Hippocampal formation (tissue), 2 donors: ENCODE data around the gene MOV10L1.

Source experiments
- DNase-seq, 2 donors: peaks; one replicate each; lab custom pipeline; 2025; lab: John Stamatoyannopoulos, UW

Gene MOV10L1

DNA sequence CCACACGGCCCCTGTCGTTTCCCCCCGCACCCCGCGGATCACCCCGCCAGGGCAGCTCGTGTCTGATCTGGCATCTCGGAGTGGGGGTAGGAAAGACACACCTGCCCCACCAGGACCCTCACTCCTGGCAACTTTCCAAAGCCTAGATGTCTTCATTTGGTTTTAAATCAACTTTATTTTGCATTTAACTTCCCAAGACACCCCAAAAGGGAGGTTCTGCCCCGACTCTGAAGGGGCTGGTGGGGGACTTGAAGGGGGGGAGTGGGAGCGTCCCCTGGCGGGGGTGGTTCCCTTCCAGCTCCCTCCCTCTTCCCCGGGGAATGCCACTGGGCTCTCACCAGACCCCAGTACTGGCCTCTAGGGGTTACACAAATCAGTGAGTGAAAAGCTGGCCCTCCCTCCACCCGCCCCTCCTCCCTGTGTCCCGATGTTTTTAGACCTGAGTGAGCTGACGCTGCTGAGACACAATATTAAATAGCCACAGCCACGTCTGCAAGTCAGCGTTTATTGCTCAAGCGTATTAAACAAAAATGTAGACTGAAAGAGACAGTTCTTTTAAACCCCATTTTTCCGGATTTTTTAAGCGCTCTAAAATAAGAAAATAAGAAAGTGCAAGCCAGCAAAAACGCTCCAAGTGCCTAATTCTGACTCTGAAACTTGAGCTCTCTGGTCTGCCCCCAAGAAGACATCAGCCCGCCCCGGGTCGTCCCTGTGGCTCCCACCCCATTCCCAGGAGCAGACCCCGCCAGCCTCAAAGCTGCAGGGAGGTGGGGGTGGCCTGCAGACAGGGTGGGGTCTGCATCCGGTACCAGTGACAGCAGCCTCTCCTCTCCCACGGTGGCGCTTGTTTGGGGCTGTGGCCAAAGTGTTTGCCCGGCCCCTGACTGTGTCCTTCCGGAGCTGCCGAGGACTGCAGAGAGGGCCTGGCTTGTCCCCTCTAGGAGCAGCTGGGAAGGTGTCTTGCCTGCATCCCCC, 30.6 kb upstream of the MOV10L1 start:
- no peak for DNase-seq

GRCh38 chr22:50059881-50060262, 29.9 kb upstream of the MOV10L1 start:
- no peak for DNase-seq

DNA sequence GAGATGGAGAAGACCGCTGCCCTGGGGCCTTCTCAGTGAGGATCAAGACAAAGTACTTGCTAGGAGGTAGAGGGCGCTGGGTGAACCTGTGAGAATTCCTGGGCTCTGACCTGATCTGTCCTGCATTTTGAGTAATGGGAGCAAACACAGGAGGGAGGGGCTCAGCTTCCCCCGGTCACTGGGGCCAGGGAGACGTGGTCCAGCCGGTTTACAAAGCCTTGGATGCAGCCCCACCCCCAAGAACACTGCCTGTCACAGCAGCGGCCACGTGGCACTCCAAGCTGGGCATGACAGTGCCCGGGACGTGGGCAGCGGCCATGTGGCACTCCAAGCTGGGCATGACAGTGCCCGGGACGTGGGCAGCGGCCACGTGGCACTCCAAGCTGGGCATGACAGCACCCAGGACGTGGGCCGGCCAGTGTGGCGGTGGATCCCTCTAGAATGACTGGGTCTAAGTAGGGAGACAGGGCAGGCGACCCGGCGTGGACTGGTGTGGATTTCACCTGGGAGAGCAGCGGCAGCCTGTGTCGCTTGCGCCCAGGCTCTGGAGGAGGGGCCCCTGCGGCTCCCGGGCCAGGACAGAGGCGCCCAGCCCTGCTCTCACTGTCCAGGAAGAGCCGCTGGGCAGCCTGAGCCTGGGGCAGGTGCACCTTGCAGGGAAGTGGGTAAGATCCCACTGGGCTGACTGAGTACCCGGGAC, 29.2 kb upstream of the MOV10L1 start:
- no peak for DNase-seq

- DNase-seq: no peak
Measured at GRCh38 chr22:50061141-50061823, 28.5 kb upstream of the MOV10L1 start.

- DNase-seq: no peak
Measured at GRCh38 chr22:50061824-50062355, 27.9 kb upstream of the MOV10L1 start.

- DNase-seq: no peak
Measured at GRCh38 chr22:50062509-50063135, 27.2 kb upstream of the MOV10L1 start.

DNA sequence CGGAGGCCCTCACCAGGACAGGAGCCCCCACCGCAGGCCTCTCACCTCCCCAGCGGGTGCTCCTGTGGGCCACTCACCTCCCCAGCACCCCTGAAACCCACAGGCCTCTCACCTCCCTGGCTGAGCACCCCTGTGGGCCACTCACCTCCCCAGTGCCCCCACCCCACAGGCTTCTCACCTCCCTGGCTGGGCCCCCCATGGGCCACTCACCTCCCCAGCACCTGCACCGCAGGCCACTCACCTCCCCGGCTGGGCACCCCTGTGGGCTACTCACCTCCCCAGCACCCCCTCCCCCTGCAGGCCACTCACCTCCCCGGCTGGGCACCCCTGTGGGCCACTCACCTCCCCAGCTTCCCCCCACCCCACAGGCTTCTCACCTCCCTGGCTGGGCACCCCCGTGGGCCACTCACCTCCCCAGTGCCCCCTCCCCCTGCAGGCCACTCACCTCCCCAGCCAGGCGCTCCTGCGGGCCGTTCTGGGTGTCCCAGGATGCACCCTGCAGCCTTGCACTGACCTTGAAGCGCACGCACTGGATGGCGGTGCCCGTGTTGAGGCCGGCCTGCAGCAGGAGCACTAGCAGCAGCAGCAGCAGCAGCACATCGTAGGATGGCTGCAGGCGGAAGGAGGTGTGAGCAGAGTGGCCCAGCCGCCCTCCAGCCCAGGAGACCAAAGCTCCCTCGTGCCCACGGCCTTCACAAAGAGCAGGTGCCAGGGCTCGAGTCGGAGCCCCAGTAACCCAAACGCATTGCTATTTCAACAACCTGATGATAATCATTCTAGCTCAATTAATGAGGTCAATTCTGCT, 26.0 kb upstream of the MOV10L1 start:
- no peak for DNase-seq

GRCh38 chr22:50064453-50064852, 25.4 kb upstream of the MOV10L1 start:
- DNase-seq: no peak

GRCh38 chr22:50067244-50067643, 22.6 kb upstream of the MOV10L1 start:
- DNase-seq: no peak

DNA sequence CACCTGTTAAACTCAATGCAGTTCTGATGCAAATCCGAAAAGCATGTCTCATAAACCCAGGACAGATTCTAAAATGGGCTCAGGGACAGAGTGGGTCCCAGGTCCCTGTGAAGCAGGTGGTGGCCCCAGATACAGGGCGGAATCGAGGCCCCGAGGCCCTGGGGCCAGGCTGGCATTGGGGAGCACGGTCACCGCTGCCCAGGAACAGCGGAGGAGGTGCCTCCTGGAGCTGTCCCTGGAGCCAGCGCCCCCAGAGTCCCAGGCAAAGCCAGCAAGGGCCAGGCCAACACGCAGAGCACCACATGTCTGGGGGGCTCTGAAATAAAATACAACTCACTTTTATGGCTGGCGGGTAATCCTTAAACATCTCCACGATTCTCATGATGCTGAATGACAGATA, 21.7 kb upstream of the MOV10L1 start:
- no peak for DNase-seq

GRCh38 chr22:50070366-50070765, 19.4 kb upstream of the MOV10L1 start:
- DNase-seq: no peak

- DNase-seq: no peak
Measured at GRCh38 chr22:50071432-50072166, 18.2 kb upstream of the MOV10L1 start.

- no peak for DNase-seq
Measured at GRCh38 chr22:50072167-50072555, 17.6 kb upstream of the MOV10L1 start.

DNA sequence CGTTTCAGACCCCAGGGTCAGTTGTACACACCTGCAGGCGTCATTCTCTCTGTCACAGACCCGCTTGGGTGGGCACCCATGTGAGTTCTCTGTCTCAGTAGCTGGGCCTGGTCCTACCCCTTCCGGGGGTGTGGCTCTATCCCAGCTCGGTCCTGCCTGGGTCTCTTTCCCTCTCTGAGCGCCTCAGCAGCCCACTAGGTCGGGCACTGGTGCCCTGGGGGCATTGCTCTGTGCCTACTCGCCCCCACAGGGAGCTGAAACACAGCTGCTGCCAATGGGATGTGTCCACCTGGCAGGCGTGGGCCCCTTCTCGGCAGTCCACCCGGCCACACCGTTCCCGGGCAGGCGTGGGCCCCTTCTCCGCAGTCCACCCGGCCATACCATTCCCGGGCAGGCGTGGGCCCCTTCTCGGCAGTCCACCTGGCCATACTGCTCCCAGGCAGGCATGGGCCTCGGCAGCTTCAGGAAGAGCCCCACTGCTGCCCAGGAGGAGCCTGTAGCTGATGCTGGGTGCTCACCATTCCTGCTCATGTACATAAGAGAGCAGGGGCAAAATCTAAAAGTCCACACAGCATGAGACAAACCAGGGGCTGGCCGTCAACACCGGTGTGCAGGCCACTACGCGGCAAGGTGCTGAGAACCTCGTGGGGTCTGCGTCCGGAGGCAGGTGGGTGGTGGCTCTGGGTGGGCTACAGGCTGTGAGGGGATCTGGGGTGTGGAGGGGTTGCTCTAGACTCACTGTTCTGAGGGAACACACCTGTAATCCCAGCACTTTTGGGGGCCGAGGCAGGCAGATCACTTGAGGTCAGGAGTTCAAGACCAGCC, 16.9 kb upstream of the MOV10L1 start:
- no peak for DNase-seq

DNA sequence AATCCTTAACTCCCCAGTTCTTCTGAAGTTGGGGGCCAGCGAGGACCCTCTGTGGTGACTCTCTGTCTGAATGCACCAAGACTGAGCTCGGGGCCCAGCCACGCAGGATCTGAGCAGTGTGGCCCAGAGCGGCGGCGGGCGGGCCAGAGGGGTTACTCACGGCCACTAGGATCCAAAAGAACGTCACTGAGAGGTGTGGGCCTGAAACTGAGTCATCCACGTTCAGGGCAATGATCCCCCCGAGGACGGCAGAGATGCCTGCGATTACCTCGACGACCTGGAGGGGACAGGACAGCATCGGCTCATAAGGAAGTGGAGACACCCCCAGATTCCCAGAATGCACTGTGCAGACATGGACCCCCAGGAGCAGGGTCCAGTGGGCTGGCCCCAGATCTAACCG, 15.8 kb upstream of the MOV10L1 start:
- DNase-seq: no peak

DNA sequence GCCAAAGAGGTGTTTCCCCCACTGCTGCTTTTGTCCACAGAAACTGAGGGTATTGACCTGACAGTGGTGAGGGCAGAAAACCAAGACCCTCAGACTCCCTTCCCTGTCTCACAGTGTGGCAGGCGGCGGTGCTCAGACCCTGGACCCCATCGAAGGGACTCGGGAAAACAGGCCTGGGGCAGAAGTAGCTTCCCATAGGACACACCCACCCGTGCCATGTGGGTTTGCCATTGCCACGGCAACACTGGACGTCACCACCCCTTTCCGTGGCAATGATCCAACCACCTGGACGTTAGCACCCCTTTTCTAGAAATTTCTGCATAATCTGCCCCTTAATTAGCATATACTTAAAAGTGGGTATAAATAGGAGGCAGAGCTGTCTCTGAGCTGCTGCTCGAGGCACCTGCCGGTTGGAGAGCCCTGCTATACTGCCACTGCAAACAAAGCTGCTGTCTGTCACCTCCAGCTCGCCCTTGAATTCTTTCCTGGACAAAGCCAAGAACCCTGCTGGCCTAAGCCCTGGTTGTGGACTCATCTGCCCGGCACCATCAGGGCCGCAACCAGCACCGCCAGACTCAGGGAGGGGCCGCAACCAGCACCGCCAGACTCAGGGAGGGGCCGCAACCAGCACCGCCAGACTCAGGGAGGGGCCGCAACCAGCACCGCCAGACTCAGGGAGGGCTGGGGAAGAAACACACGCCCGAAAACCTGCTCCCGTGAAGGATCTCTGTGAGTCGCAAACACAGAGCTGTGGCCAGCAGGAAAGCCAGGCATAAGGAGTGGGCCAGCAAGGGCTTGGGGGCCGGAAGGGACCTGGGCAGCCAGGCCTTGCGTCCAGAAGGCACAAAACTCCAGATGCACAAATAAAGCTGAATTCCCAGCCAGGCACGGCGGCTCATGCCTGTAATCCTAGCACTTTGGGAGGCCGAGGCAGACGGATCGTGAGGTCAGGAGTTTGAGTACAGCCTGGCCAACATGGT, 15.0 kb upstream of the MOV10L1 start:
- DNase-seq: no peak

DNA sequence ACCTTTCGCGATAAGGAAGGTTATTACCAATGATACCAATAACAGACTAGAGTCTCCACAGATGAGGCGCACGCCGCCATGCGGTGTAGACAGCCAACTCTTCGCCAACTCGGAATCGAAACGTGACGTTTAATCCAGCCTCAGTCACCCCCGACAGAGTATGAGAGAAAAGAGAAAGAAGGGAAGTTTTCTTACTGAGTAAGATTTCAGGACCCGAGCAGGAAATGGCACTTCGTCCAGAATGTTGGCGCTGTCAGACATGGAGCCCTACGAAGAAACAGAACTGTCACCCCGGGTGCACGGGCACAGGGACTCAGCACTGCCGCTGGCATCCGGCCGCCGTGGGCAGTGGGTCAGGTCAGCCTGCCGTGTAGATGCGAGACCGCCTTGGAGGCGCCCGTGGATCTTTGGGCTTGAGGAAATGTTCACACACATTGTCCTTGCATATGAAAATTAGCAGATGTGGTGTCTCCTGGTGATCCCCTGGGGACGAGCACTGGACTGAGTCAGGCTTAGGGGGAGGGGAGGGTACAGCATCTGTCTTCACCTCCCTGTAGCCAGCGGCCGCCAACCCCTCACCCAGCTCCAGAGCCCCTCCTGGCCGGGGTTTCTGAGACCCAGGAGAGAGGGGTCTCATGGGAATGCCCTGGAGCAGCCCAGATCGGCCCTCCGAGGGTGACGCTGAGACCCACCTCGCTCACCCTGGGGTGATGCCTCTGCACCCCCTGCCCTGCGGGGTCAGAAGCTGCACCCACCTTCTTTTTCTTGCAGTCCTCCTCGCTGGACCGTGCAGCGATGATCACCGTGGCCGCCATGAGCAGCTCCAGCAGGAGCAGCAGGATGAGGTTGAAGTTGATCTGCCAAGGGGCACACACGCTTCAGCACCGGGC, 12.9 kb upstream of the MOV10L1 start:
- no peak for DNase-seq
